Gastroesophageal sphincter (tissue), 3 donors: ENCODE data around the gene NEMP2.

Experiments used
- CTCF ChIP-seq, 4 experiments: fragments of 200-600 bp in 2 of 4; fragments of 450-650 bp in 2 of 4; sonication (generic) in 1 of 4; IDR thresholded peaks; one replicate each; pipeline ENCODE4 v1.5.1; 2017 to 2019; ENCODE audit warnings: antibody characterized with exemption in 4 of 4, mild to moderate bottlenecking in 2 of 4, moderate library complexity in 2 of 4
- EP300 ChIP-seq: sonication (generic); formaldehyde crosslinking; IDR thresholded peaks from one replicate; pipeline ENCODE4 v1.6.1; 2017; ENCODE audit warnings: antibody characterized with exemption, mild to moderate bottlenecking

- no peak for TF ChIP-seq CTCF (IDR thresholded peaks at IDR 0.05)
- TF ChIP-seq EP300: no peak
Measured at GRCh38 chr2:190532581-190532980, 1.9 kb downstream of the NEMP2 start.
